HEK293T (cell line): ENCODE data around the gene TMEM229B.

ENCODE experiments used
- ARNT ChIP-seq: fragments of 450-650 bp; IDR thresholded peaks from 2 replicates; pipeline ENCODE4 v1.6.1; 2017; ENCODE audit warnings: mild to moderate bottlenecking
- BHLHE40 ChIP-seq: fragments of 450-650 bp; IDR thresholded peaks from 2 replicates; pipeline ENCODE4 v1.6.1; 2016; ENCODE audit warnings: mild to moderate bottlenecking, moderate library complexity, borderline replicate concordance
- CTBP1 ChIP-seq: fragments of 450-650 bp; IDR thresholded peaks from 2 replicates; pipeline ENCODE4 v1.6.1; 2016; ENCODE audit warnings: borderline replicate concordance
- ELF4 ChIP-seq: fragments of 450-650 bp; IDR thresholded peaks from 2 replicates; pipeline ENCODE4 v1.6.1; 2017; ENCODE audit warnings: antibody characterized with exemption
- FOXA1 ChIP-seq: fragments of 450-650 bp; IDR thresholded peaks from 2 replicates; pipeline ENCODE4 v1.6.1; 2016; ENCODE audit warnings: mild to moderate bottlenecking
- FOXK2 ChIP-seq: fragments of 450-650 bp; IDR thresholded peaks from 2 replicates; pipeline ENCODE4 v1.6.1; 2016; ENCODE audit warnings: mild to moderate bottlenecking
- FOXM1 ChIP-seq: fragments of 450-650 bp; IDR thresholded peaks from 2 replicates; pipeline ENCODE4 v1.6.1; 2017; ENCODE audit warnings: mild to moderate bottlenecking, borderline replicate concordance
- HDGF ChIP-seq: fragments of 450-650 bp; IDR thresholded peaks from 2 replicates; pipeline ENCODE4 v1.6.1; 2017; ENCODE audit warnings: antibody characterized with exemption, borderline replicate concordance
- LEF1 ChIP-seq: fragments of 450-650 bp; IDR thresholded peaks from 2 replicates; pipeline ENCODE4 v1.6.1; 2017; ENCODE audit warnings: mild to moderate bottlenecking, borderline replicate concordance
- NFRKB ChIP-seq: fragments of 450-650 bp; IDR thresholded peaks from 2 replicates; pipeline ENCODE4 v1.6.1; 2016; ENCODE audit warnings: mild to moderate bottlenecking, moderate library complexity
- SP1 ChIP-seq: fragments of 450-650 bp; IDR thresholded peaks from 2 replicates; pipeline ENCODE4 v1.6.1; 2017
- TARDBP ChIP-seq: fragments of 450-650 bp; IDR thresholded peaks from 2 replicates; pipeline ENCODE4 v1.6.1; 2016
- ZNF384 ChIP-seq: fragments of 450-650 bp; IDR thresholded peaks from 2 replicates; pipeline ENCODE4 v1.6.1; 2016
- TF ChIP-seq, protein P1 (sequence below): fragments of 450-650 bp; IDR thresholded peaks from 2 replicates; pipeline ENCODE4 v1.6.1; 2016

DNA sequence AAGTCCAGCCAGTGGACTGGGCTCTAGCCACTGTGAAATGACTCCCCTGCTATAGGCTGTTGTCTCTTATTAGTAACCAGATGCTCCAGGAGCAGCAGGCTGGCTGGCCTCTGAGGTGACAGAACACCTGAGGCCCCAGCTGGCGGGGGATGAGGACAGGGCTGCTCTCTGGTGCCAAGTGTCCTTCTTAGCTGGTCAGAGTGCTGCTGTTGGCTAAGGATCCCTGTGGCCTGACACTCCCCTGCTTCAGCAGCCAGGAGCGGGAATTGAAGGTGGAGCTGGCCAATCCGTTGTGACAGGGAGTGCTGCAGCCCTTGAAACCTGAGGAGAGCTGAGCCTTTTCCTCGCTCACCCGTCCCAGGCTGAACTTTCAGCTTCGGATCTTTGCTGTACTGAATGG lies 30.7 kb downstream of the TMEM229B start:
- no peak for TF ChIP-seq ELF4
- no peak for TF ChIP-seq LEF1
- no peak for TF ChIP-seq SP1
- no peak for TF ChIP-seq NFRKB
- TF ChIP-seq, protein P1, sequence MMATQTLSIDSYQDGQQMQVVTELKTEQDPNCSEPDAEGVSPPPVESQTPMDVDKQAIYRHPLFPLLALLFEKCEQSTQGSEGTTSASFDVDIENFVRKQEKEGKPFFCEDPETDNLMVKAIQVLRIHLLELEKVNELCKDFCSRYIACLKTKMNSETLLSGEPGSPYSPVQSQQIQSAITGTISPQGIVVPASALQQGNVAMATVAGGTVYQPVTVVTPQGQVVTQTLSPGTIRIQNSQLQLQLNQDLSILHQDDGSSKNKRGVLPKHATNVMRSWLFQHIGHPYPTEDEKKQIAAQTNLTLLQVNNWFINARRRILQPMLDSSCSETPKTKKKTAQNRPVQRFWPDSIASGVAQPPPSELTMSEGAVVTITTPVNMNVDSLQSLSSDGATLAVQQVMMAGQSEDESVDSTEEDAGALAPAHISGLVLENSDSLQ = no peak
- TF ChIP-seq ZNF384 = no peak
- no peak for TF ChIP-seq HDGF
- no peak for TF ChIP-seq TARDBP
- TF ChIP-seq ARNT = no peak
- no peak for TF ChIP-seq FOXM1
- no peak for TF ChIP-seq BHLHE40
- TF ChIP-seq FOXK2 = no peak
- TF ChIP-seq FOXA1 = no peak
- no peak for TF ChIP-seq CTBP1
